GM18907 (cell line): Measurements from ENCODE around the gene CPA4.

Source experiments
- ATAC-seq: cut with Tn5 transposase; IDR thresholded peaks from one replicate; pipeline ENCODE4 v1.9.1; 2021; ENCODE audit warnings: mild to moderate bottlenecking, moderate library complexity; ENCODE audit not compliant: unreplicated experiment

Gene CPA4

GRCh38 chr7:130274983-130275591 lies 17.9 kb upstream of the CPA4 start:
- no peak for ATAC-seq

GRCh38 chr7:130275826-130276297 lies 17.1 kb upstream of the CPA4 start:
- no peak for ATAC-seq

- ATAC-seq = no peak
Measured at GRCh38 chr7:130276796-130277762, 15.9 kb upstream of the CPA4 start.

- no peak for ATAC-seq
Measured at GRCh38 chr7:130277763-130278643, 15.0 kb upstream of the CPA4 start.

- ATAC-seq = no peak
Measured at GRCh38 chr7:130278860-130279259, 14.1 kb upstream of the CPA4 start.

GRCh38 chr7:130279286-130279685 lies 13.7 kb upstream of the CPA4 start:
- no peak for ATAC-seq

GRCh38 chr7:130279906-130280305 lies 13.1 kb upstream of the CPA4 start:
- no peak for ATAC-seq

- no peak for ATAC-seq
Measured at GRCh38 chr7:130281260-130281659, 11.7 kb upstream of the CPA4 start.

- ATAC-seq = no peak
Measured at GRCh38 chr7:130286881-130287280, 6.1 kb upstream of the CPA4 start.

- no peak for ATAC-seq
Measured at GRCh38 chr7:130288168-130288567, 4.8 kb upstream of the CPA4 start.

GRCh38 chr7:130288829-130289228 lies 4.1 kb upstream of the CPA4 start:
- no peak for ATAC-seq

GRCh38 chr7:130289478-130289877 lies 3.5 kb upstream of the CPA4 start:
- no peak for ATAC-seq

GRCh38 chr7:130290745-130291144 lies 2.2 kb upstream of the CPA4 start:
- ATAC-seq = no peak

- ATAC-seq = peak; percentile 52
Measured at GRCh38 chr7:130293521-130293920, 560 bp downstream of the CPA4 start.

- ATAC-seq = no peak
Measured at GRCh38 chr7:130294314-130294713, 1.4 kb downstream of the CPA4 start.

GRCh38 chr7:130296221-130296951 lies 3.4 kb downstream of the CPA4 start:
- no peak for ATAC-seq

- no peak for ATAC-seq
Measured at GRCh38 chr7:130297628-130298543, 4.9 kb downstream of the CPA4 start.

- no peak for ATAC-seq
Measured at GRCh38 chr7:130298544-130299326, 5.8 kb downstream of the CPA4 start.

- no peak for ATAC-seq
Measured at GRCh38 chr7:130299866-130300265, 6.9 kb downstream of the CPA4 start.
